Loucy (cell line): ENCODE results near the gene MICU2.
A peak's percentile ranks its signal among the peaks of the same experiment; 100 is the strongest.

Experiments
- H2AFZ ChIP-seq: fragments of 200-600 bp; sonication (generic); 2 replicates; pipeline ENCODE4 v1.6.0; 2016; ENCODE audit warnings: antibody characterized with exemption, mild to moderate bottlenecking, low read length, moderate library complexity
- H3F3A ChIP-seq: fragments of 200-600 bp; 2 replicates; pipeline ENCODE4 v1.6.0; 2016; ENCODE audit warnings: antibody characterized with exemption, low read depth, mild to moderate bottlenecking
- H3K27me3 ChIP-seq: fragments of 200-600 bp; sonication (generic); 2 replicates; pipeline ENCODE4 v1.6.1; 2014; ENCODE audit warnings: low read length, mild to moderate bottlenecking; ENCODE audit not compliant: insufficient read depth, poor library complexity, severe bottlenecking
- H3K36me3 ChIP-seq: fragments of 200-600 bp; sonication (generic); 2 replicates; pipeline ENCODE4 v1.6.1; 2016; ENCODE audit warnings: low read length; ENCODE audit not compliant: insufficient read depth
- H3K4me1 ChIP-seq: fragments of 200-600 bp; sonication (generic); 2 replicates; pipeline ENCODE4 v1.5.1; 2014; ENCODE audit warnings: low read length, mild to moderate bottlenecking; ENCODE audit not compliant: insufficient read depth, poor library complexity, severe bottlenecking
- H3K4me2 ChIP-seq: fragments of 200-600 bp; sonication (generic); 2 replicates; pipeline ENCODE4 v1.6.0; 2014; ENCODE audit warnings: antibody characterized with exemption, low read length, low read depth, mild to moderate bottlenecking; ENCODE audit not compliant: poor library complexity, severe bottlenecking
- H3K4me3 ChIP-seq: fragments of 200-600 bp; sonication (generic); 2 replicates; pipeline ENCODE4 v1.5.1; 2014; ENCODE audit warnings: low read length, mild to moderate bottlenecking, mixed read lengths; ENCODE audit not compliant: poor library complexity, severe bottlenecking
- H3K79me2 ChIP-seq: fragments of 200-600 bp; sonication (generic); 2 replicates; pipeline ENCODE4 v1.6.1; 2014; ENCODE audit warnings: low read length; ENCODE audit not compliant: insufficient read depth
- H3K9ac ChIP-seq: fragments of 200-600 bp; sonication (generic); 2 replicates; pipeline ENCODE4 v1.6.0; 2014; ENCODE audit warnings: mild to moderate bottlenecking, low read depth, low read length, moderate library complexity; ENCODE audit not compliant: poor library complexity, severe bottlenecking
- H3K9me2 ChIP-seq: fragments of 200-600 bp; sonication (generic); replicated peaks from 2 replicates; pipeline ENCODE4 v1.6.1; 2016; ENCODE audit warnings: low read depth, low read length, mixed read lengths
- H3K9me3 ChIP-seq: fragments of 200-600 bp; sonication (generic); 2 replicates; pipeline ENCODE4 v1.6.1; 2014; ENCODE audit warnings: mild to moderate bottlenecking, antibody characterized with exemption, low read length, low read depth; ENCODE audit not compliant: insufficient read depth
- H4K20me1 ChIP-seq: fragments of 200-600 bp; sonication (generic); 2 replicates; pipeline ENCODE4 v1.6.0; 2014; ENCODE audit warnings: antibody characterized with exemption, low read length, mild to moderate bottlenecking; ENCODE audit not compliant: insufficient read depth, poor library complexity, severe bottlenecking
- CTCF ChIP-seq: fragments of 200-600 bp; sonication (generic); conservative IDR thresholded peaks from 2 replicates; pipeline ENCODE4 v1.5.1; 2014; ENCODE audit warnings: mild to moderate bottlenecking, antibody characterized with exemption, low read length
- EZH2phosphoT487 ChIP-seq: fragments of 200-600 bp; IDR thresholded peaks from 2 replicates; pipeline ENCODE4 v1.6.1; 2018; ENCODE audit warnings: antibody characterized with exemption, mild to moderate bottlenecking, moderate library complexity, borderline replicate concordance

Gene MICU2

GRCh38 chr13:21579754-21580316, 24.1 kb downstream of the MICU2 start:
- peaks cover 79% of the 10 kb centered on the region for H3K79me2 ChIP-seq
- TF ChIP-seq EZH2phosphoT487 = no peak
- TF ChIP-seq CTCF = no peak

GRCh38 chr13:21578748-21579147, 25.2 kb downstream of the MICU2 start:
- no peaks in the 10 kb centered on the region for H3K36me3 ChIP-seq
- H4K20me1 ChIP-seq = no peaks in the 10 kb centered on the region
- H3K9ac ChIP-seq = peak overlapping the region; percentile 17
- no peaks in the 10 kb centered on the region for H3K9me2 ChIP-seq
- peaks cover 4% of the 10 kb centered on the region; the same call in 1 of the 2 replicates for H3K9me3 ChIP-seq
- H3K4me3 ChIP-seq = peak overlapping the region; percentile 58
- peak overlapping the region; percentile 73 for H3K4me2 ChIP-seq
- H2AFZ ChIP-seq = no peak overlapping the region
- H3K79me2 ChIP-seq = peaks cover 81% of the 10 kb centered on the region
- peaks cover 58% of the 10 kb centered on the region for H3K4me1 ChIP-seq
- TF ChIP-seq EZH2phosphoT487 = no peak
- TF ChIP-seq CTCF = no peak
- no peaks in the 10 kb centered on the region for H3K27me3 ChIP-seq
- peaks cover 16% of the 10 kb centered on the region; the same call in 1 of the 2 replicates for H3F3A ChIP-seq

More at GRCh38 chr13:21579754-21580316, 24.1 kb downstream of the MICU2 start:
- peaks cover 58% of the 10 kb centered on the region for H3K4me1 ChIP-seq
- H3K4me2 ChIP-seq = peak overlapping the region; percentile 73
- H4K20me1 ChIP-seq = no peaks in the 10 kb centered on the region
- no peaks in the 10 kb centered on the region for H3K9me2 ChIP-seq
- H3K9me3 ChIP-seq = peaks cover 4% of the 10 kb centered on the region; the same call in 1 of the 2 replicates
- peak overlapping the region; percentile 58 for H3K4me3 ChIP-seq
- H2AFZ ChIP-seq = no peak overlapping the region
- H3K27me3 ChIP-seq = no peaks in the 10 kb centered on the region
- H3K36me3 ChIP-seq = no peaks in the 10 kb centered on the region
- H3K9ac ChIP-seq = peak overlapping the region; percentile 59
- H3F3A ChIP-seq = peaks cover 16% of the 10 kb centered on the region; the same call in 1 of the 2 replicates

- peaks cover 76% of the 10 kb centered on the region for H3K79me2 ChIP-seq
- H3K4me1 ChIP-seq = peaks cover 43% of the 10 kb centered on the region
- no peaks in the 10 kb centered on the region for H3K9me3 ChIP-seq
- no peaks in the 10 kb centered on the region for H3K9me2 ChIP-seq
- H3K9ac ChIP-seq = no peak overlapping the region
- H3K27me3 ChIP-seq = no peaks in the 10 kb centered on the region
- H3K4me2 ChIP-seq = no peak overlapping the region
- H3K36me3 ChIP-seq = no peaks in the 10 kb centered on the region
- no peaks in the 10 kb centered on the region for H4K20me1 ChIP-seq
- no peak for TF ChIP-seq CTCF
- TF ChIP-seq EZH2phosphoT487 = no peak
- peaks cover 16% of the 10 kb centered on the region; the same call in 1 of the 2 replicates for H3F3A ChIP-seq
- no peak overlapping the region for H3K4me3 ChIP-seq
- H2AFZ ChIP-seq = no peak overlapping the region
These were observed 27.5 kb downstream of the MICU2 start for GRCh38 chr13:21576426-21576825.
